Tibial nerve (tissue), 4 donors: Measurements from ENCODE around the gene ADM. TPM values are rescaled to one million over a fixed set of nuclear protein-coding genes. Genes with fewer than 3 reads are reported as not detected.

Experiments used
- DNase-seq, 2 donors: peaks; one replicate each; pipeline ENCODE4 v3.0.0-alpha.2; 2019; ENCODE audit warnings: low spot score in 2 of 2
- H3K27ac ChIP-seq, 4 donors: fragments of 200-600 bp; sonication (generic) in 3 of 4; one replicate each; pipeline ENCODE4 v1.5.1; 2017 to 2019; ENCODE audit warnings: mild to moderate bottlenecking in 1 of 4
- H3K27me3 ChIP-seq, 2 donors: fragments of 200-600 bp; sonication (generic) in 1 of 2; one replicate each; pipeline versions ENCODE4 v1.5.1 to v1.6.0; 2017 to 2019
- H3K36me3 ChIP-seq, 3 donors: fragments of 200-600 bp; sonication (generic); one replicate each; pipeline ENCODE4 v1.5.1; 2018 to 2019
- H3K4me1 ChIP-seq, 4 donors: fragments of 200-600 bp; sonication (generic) in 3 of 4; one replicate each; pipeline ENCODE4 v1.5.1; 2017 to 2019
- H3K4me3 ChIP-seq, 4 donors: fragments of 200-600 bp; sonication (generic) in 3 of 4; one replicate each; pipeline ENCODE4 v1.5.1; 2017 to 2019; ENCODE audit warnings: mild to moderate bottlenecking in 1 of 4, moderate library complexity in 1 of 4
- H3K9me3 ChIP-seq, 4 donors: fragments of 200-600 bp; sonication (generic) in 3 of 4; one replicate each; pipeline ENCODE4 v1.5.1; 2017 to 2019
- EP300 ChIP-seq, 2 donors: sonication (generic); formaldehyde crosslinking; IDR thresholded peaks; one replicate each; pipeline ENCODE4 v1.6.1; 2017; ENCODE audit warnings: antibody characterized with exemption in 2 of 2, mild to moderate bottlenecking in 1 of 2
- POLR2A ChIP-seq, 2 donors: fragments of 450-650 bp; IDR thresholded peaks; one replicate each; pipeline ENCODE4 v1.6.1; 2017; ENCODE audit warnings: antibody characterized with exemption in 2 of 2, mild to moderate bottlenecking in 2 of 2, moderate library complexity in 2 of 2
- WGBS, 2 donors: methylation state at CpG; one replicate each; pipeline ENCODE4 v1.1.5; 2018; 5-methylcytosine and 5-hydroxymethylcytosine counted together
- total RNA-seq, 4 donors: library from RNA; depleted of rRNA; stranded (reverse); fragments of >200 nt; gene quantifications; one replicate each; pipeline ENCODE4 v1.1.0, GENCODE V29; 2016
- TF ChIP-seq, protein P1 (sequence below), 5 experiments: fragments of 200-600 bp in 3 of 5; fragments of 450-650 bp in 2 of 5; sonication (generic) in 3 of 5; IDR thresholded peaks; one replicate each; pipeline ENCODE4 v1.5.1; 2016 to 2019; ENCODE audit warnings: antibody characterized with exemption in 5 of 5, mild to moderate bottlenecking in 3 of 5, moderate library complexity in 2 of 5

ADM gene
- total RNA-seq, 4 donors from 2014 or later: 123 to 420 (median 197) TPM

DNA sequence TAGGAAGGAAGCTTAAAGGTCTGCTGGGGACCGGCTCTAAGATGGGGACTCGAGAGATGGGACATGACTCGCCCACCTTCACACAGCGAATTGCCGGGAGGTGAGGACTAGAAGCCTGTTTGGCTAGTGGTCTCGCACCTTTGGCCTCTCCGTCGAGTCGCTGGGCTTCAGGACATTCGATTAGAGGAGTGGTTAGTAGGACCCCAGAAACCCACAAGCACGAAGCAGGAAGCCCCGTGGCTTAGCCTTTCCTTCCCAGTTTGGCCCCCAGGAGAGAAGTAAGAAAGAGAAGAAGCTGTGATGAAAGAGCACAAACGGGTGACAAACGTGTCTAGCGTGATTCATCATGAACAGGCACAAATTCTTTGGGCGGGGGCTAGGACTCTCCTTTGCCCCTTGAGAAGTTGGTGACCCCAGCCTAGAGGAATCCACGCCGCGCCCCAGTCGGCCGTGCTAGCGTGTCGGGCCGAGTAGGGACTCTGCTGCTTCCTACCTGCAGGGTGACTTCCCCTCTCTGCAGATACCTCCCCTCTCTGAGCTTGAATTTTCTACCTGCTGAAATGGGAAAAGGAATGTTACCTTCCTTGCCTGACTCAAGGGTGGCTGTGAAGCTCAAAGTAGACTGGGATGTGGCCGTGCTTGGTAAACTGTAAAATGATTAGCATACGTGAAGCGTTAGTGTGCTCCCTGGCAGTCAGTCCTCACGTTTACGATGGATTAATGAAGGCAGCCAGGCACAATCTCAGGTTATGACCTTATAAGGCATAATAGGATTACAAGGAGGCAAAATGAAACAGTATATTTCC lies 1.1 kb upstream of the ADM start:
- Histone ChIP-seq H3K27me3 (no peaks in the 10 kb centered on the region), H3K36me3 (no peaks in the 10 kb centered on the region), H3K27ac (peak overlapping the region; percentile 68 to 89 (median 81)), H3K4me3 (peak overlapping the region; percentile 69 to 84 (median 74)), H3K9me3 (no peaks in the 10 kb centered on the region), H3K4me1 (peaks cover 0 to 52% (median 23%) of the 10 kb centered on the region in 4 donors)
- TF ChIP-seq EP300 (IDR thresholded peaks at IDR 0.05) (no peak), POLR2A (IDR thresholded peaks at IDR 0.05) (no peak)
- TF ChIP-seq, protein P1, sequence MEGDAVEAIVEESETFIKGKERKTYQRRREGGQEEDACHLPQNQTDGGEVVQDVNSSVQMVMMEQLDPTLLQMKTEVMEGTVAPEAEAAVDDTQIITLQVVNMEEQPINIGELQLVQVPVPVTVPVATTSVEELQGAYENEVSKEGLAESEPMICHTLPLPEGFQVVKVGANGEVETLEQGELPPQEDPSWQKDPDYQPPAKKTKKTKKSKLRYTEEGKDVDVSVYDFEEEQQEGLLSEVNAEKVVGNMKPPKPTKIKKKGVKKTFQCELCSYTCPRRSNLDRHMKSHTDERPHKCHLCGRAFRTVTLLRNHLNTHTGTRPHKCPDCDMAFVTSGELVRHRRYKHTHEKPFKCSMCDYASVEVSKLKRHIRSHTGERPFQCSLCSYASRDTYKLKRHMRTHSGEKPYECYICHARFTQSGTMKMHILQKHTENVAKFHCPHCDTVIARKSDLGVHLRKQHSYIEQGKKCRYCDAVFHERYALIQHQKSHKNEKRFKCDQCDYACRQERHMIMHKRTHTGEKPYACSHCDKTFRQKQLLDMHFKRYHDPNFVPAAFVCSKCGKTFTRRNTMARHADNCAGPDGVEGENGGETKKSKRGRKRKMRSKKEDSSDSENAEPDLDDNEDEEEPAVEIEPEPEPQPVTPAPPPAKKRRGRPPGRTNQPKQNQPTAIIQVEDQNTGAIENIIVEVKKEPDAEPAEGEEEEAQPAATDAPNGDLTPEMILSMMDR (IDR thresholded peaks at IDR 0.05): no peak
- 42 to 44% methylated on average over 28 to 29 of the region's 29 CpGs for WGBS, 2 donors
- no peak for DNase-seq

DNA sequence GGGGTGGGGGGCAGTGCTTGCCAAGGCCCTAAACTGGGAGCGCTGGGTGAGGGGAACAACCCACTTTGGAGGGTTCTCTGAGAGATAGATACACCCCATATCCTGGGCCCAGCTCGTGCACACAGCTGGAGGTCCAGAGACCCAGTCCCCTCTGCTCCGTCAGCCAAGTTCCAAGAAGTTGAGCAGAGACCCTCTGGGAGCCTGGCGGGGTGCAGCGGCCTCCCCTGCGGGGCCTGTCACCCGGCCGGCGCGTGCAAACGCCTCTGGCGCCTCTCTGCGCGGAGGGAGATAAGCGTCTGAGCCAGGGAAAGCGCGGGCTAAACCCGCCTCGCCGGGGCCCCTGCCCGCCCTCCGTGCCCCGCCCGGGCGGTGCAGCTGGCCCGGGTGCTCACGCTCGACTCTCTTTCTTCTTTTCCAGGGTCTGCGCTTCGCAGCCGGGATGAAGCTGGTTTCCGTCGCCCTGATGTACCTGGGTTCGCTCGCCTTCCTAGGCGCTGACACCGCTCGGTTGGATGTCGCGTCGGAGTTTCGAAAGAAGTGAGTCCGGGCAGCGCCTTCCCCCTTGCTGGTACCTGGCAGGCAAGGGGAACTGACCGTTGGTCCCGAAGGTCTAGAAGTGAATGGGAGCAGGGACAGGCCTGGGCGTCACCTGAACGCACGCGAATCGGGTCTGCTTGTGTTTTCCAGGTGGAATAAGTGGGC lies 540 bp downstream of the ADM start:
- Histone ChIP-seq H3K9me3 (no peaks in the 10 kb centered on the region), H3K27me3 (no peaks in the 10 kb centered on the region), H3K36me3 (no peaks in the 10 kb centered on the region), H3K4me3 (peak overlapping the region; percentile 54 to 84 (median 74)), H3K4me1 (peaks cover 0 to 68% (median 24%) of the 10 kb centered on the region in 4 donors), H3K27ac (peak overlapping the region; percentile 64 to 89 (median 81))
- WGBS, 2 donors: 0 to 1% methylated on average over 30 to 39 of the region's 51 CpGs
- DNase-seq: no peak
- TF ChIP-seq, protein P1 (IDR thresholded peaks at IDR 0.05): no peak
- no peak for TF ChIP-seq POLR2A (IDR thresholded peaks at IDR 0.05)
- no peak for TF ChIP-seq EP300 (IDR thresholded peaks at IDR 0.05)

DNA sequence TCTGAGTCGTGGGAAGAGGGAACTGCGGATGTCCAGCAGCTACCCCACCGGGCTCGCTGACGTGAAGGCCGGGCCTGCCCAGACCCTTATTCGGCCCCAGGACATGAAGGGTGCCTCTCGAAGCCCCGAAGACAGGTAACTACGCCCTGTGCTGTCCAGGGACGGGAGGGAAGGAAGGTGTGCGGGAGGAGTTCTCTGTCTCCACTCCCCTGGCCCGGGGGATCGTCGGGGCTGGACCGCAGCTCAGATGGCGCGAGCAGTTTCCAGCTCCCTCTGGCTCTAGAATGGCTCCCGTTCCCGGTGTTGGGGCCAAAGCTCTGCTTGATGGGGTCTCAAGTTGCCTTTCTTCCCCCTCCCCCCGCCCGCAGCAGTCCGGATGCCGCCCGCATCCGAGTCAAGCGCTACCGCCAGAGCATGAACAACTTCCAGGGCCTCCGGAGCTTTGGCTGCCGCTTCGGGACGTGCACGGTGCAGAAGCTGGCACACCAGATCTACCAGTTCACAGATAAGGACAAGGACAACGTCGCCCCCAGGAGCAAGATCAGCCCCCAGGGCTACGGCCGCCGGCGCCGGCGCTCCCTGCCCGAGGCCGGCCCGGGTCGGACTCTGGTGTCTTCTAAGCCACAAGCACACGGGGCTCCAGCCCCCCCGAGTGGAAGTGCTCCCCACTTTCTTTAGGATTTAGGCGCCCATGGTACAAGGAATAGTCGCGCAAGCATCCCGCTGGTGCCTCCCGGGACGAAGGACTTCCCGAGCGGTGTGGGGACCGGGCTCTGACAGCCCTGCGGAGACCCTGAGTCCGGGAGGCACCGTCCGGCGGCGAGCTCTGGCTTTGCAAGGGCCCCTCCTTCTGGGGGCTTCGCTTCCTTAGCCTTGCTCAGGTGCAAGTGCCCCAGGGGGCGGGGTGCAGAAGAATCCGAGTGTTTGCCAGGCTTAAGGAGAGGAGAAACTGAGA lies 1.4 kb downstream of the ADM start:
- peak overlapping the region in 3 of 4 donors; percentile 81 to 89 (median 81) for H3K27ac ChIP-seq
- H3K27me3 ChIP-seq: no peaks in the 10 kb centered on the region
- TF ChIP-seq POLR2A (IDR thresholded peaks at IDR 0.05) (no peak), EP300 (IDR thresholded peaks at IDR 0.05) (no peak)
- TF ChIP-seq, protein P1 (IDR thresholded peaks at IDR 0.05): no peak
- peaks cover 0 to 68% (median 24%) of the 10 kb centered on the region in 4 donors for H3K4me1 ChIP-seq
- no peaks in the 10 kb centered on the region for H3K9me3 ChIP-seq
- peak overlapping the region; percentile 54 to 84 (median 74) for H3K4me3 ChIP-seq
- no peak for DNase-seq
- 4 to 14% methylated on average over 46 of the region's 65 CpGs for WGBS, 2 donors
- no peaks in the 10 kb centered on the region for H3K36me3 ChIP-seq

DNA sequence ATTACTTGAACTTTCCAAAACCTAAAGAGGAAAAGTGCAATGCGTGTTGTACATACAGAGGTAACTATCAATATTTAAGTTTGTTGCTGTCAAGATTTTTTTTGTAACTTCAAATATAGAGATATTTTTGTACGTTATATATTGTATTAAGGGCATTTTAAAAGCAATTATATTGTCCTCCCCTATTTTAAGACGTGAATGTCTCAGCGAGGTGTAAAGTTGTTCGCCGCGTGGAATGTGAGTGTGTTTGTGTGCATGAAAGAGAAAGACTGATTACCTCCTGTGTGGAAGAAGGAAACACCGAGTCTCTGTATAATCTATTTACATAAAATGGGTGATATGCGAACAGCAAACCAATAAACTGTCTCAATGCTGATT lies 2.1 kb downstream of the ADM start:
- Histone ChIP-seq H3K36me3 (no peaks in the 10 kb centered on the region), H3K27ac (peak overlapping the region in 3 of 4 donors; percentile 69 to 89 (median 81)), H3K9me3 (no peaks in the 10 kb centered on the region), H3K4me1 (peaks cover 0 to 64% (median 24%) of the 10 kb centered on the region in 4 donors), H3K4me3 (peak overlapping the region; percentile 54 to 84 (median 74)), H3K27me3 (no peaks in the 10 kb centered on the region)
- no peak for DNase-seq
- WGBS, 2 donors: 23 to 25% methylated on average over 9 of the region's 9 CpGs
- TF ChIP-seq, protein P1 (IDR thresholded peaks at IDR 0.05): no peak
- TF ChIP-seq POLR2A (IDR thresholded peaks at IDR 0.05): no peak
- no peak for TF ChIP-seq EP300 (IDR thresholded peaks at IDR 0.05)
